ENCODE data around the gene FBXL15.

FBXL15 gene

DNA sequence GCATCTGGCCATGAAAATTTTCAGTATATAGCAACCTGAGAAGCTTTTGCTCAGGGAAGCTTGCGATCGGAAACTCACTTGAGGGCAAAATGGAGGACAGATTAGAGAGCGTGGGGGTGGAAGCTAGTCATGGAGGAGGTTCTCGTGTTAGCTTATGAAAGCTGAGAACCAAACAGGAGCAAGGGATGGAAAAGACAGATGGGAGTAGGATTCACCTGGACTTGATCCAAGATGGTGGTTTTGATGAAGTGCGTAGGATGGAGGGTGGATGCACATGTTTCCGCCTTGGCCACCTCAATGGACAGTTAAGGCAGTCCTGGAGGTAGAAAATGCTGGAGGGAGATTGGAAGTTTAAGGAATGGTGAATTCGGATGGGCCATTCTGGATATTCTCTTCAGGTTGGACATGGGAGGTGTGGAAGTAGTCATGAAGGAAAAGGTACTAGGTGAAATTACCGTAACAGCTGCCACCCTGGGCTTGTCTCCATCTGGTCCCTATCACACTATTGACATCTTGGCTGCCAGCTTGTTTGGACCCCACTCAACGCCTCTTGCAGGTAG lies 37.0 kb downstream of the FBXL15 start:
- Histone ChIP-seq H3K79me2 (ENCODE audit: control insufficient read depth, low read length) (peaks cover 21% of the 10 kb centered on the region), H3K36me3 (ENCODE audit: control insufficient read depth, low read length) (peaks cover 26% of the 10 kb centered on the region), H4K20me1 (ENCODE audit: control insufficient read depth, insufficient read depth, low read depth, low read length) (0 out of 2 replicates have a peak, but pooled peaks cover under 1% of the 10 kb centered on the region), H3K27me3 (ENCODE audit: control insufficient read depth, low read length) (no peaks in the 10 kb centered on the region), H3F3A (ENCODE audit: control insufficient read depth, insufficient read depth) (peaks cover 18% of the 10 kb centered on the region), H3K27ac (ENCODE audit: low read depth, low read length) (no peak overlapping the region), H3K4me3 (ENCODE audit: low read length) (no peak overlapping the region), H3K9me2 (replicated peaks; ENCODE audit: control insufficient read depth, low read length) (no peaks in the 10 kb centered on the region), H3K9me3 (ENCODE audit: control insufficient read depth, insufficient read depth, low read length) (no peaks in the 10 kb centered on the region), H3K4me1 (ENCODE audit: control insufficient read depth, low read length) (peaks cover 25% of the 10 kb centered on the region), H3K4me2 (ENCODE audit: low read length) (no peak overlapping the region)
- TF ChIP-seq EZH2phosphoT487 (IDR thresholded peaks at IDR 0.05; ENCODE audit: borderline replicate concordance, low read length) (no peak), CTCF (IDR thresholded peaks at IDR 0.05; ENCODE audit: low read depth, low read length, poor library complexity, severe bottlenecking) (no peak)

GRCh38 chr10:102458656-102459055 lies 38.0 kb downstream of the FBXL15 start:
- Histone ChIP-seq H3K27me3 (ENCODE audit: control insufficient read depth, low read length) (no peaks in the 10 kb centered on the region), H3K9me2 (replicated peaks; ENCODE audit: control insufficient read depth, low read length) (no peaks in the 10 kb centered on the region), H3F3A (ENCODE audit: control insufficient read depth, insufficient read depth) (peaks cover 17% of the 10 kb centered on the region), H3K9me3 (ENCODE audit: control insufficient read depth, insufficient read depth, low read length) (no peaks in the 10 kb centered on the region), H3K79me2 (ENCODE audit: control insufficient read depth, low read length) (peaks cover 23% of the 10 kb centered on the region), H4K20me1 (ENCODE audit: control insufficient read depth, insufficient read depth, low read depth, low read length) (no peaks in the 10 kb centered on the region), H3K27ac (ENCODE audit: low read depth, low read length) (no peak overlapping the region), H3K36me3 (ENCODE audit: control insufficient read depth, low read length) (peaks cover 16% of the 10 kb centered on the region), H3K4me1 (ENCODE audit: control insufficient read depth, low read length) (peaks cover 30% of the 10 kb centered on the region), H3K4me2 (ENCODE audit: low read length) (no peak overlapping the region), H3K4me3 (ENCODE audit: low read length) (no peak overlapping the region)
- no peak for TF ChIP-seq EZH2phosphoT487 (IDR thresholded peaks at IDR 0.05; ENCODE audit: borderline replicate concordance, low read length)
- TF ChIP-seq CTCF (IDR thresholded peaks at IDR 0.05; ENCODE audit: low read depth, low read length, poor library complexity, severe bottlenecking): no peak

GRCh38 chr10:102460836-102461186 lies 40.2 kb downstream of the FBXL15 start:
- peaks cover 12% of the 10 kb centered on the region for H3F3A ChIP-seq (ENCODE audit: control insufficient read depth, insufficient read depth)
- H3K4me3 ChIP-seq (ENCODE audit: low read length): peak overlapping the region; percentile 88
- H3K27me3 ChIP-seq (ENCODE audit: control insufficient read depth, low read length): no peaks in the 10 kb centered on the region
- no peak for TF ChIP-seq CTCF (IDR thresholded peaks at IDR 0.05; ENCODE audit: low read depth, low read length, poor library complexity, severe bottlenecking)
- TF ChIP-seq EZH2phosphoT487 (IDR thresholded peaks at IDR 0.05; ENCODE audit: borderline replicate concordance, low read length): no peak
- peak overlapping the region; percentile 83 for H3K4me2 ChIP-seq (ENCODE audit: low read length)
- peaks cover 35% of the 10 kb centered on the region for H3K4me1 ChIP-seq (ENCODE audit: control insufficient read depth, low read length)
- H3K9me3 ChIP-seq (ENCODE audit: control insufficient read depth, insufficient read depth, low read length): no peaks in the 10 kb centered on the region
- peaks cover 13% of the 10 kb centered on the region for H3K36me3 ChIP-seq (ENCODE audit: control insufficient read depth, low read length)
- H4K20me1 ChIP-seq (ENCODE audit: control insufficient read depth, insufficient read depth, low read depth, low read length): no peaks in the 10 kb centered on the region
- H3K79me2 ChIP-seq (ENCODE audit: control insufficient read depth, low read length): peaks cover 42% of the 10 kb centered on the region
- no peaks in the 10 kb centered on the region for H3K9me2 ChIP-seq (replicated peaks; ENCODE audit: control insufficient read depth, low read length)
- no peak overlapping the region for H3K27ac ChIP-seq (ENCODE audit: low read depth, low read length)
